HFF-Myc (cell line): ENCODE measurements around the gene CPSF3.

Experiments used
- DNase-seq: peaks from one replicate; pipeline ENCODE4 v3.0.0-alpha.2; 2011; ENCODE audit warnings: low read depth; ENCODE audit errors: extremely low read depth
- H3K4me3 ChIP-seq: replicated peaks from 2 replicates; pipeline ENCODE4 v1.5.1; 2011; ENCODE audit warnings: low read depth, mild to moderate bottlenecking, control low read depth, low read length
- CTCF ChIP-seq: IDR thresholded peaks from 2 replicates; pipeline ENCODE4 v1.5.1; 2012; ENCODE audit warnings: mild to moderate bottlenecking, low read depth, low read length, control low read depth; ENCODE audit errors: missing control alignments

The CPSF3 gene

DNA sequence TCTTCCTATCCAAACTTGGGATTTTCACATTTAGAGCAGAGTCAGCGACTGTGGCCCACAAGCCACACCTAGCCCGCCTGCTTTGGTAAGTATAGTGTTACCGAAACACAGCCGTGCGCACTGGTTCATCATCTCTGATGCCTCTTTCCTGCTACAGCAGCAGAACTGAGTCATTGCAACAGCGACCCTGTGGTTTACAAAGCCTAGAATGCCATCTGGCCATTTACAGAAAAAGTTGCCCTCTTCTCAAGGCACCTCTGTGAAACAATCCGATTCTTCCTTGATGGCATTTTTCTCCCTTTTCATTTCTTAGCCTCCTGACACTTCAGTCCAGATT is 40.2 kb downstream of the CPSF3 start:
- TF ChIP-seq CTCF = no peak
- no peak for DNase-seq
- H3K4me3 ChIP-seq = no peak overlapping the region

DNA sequence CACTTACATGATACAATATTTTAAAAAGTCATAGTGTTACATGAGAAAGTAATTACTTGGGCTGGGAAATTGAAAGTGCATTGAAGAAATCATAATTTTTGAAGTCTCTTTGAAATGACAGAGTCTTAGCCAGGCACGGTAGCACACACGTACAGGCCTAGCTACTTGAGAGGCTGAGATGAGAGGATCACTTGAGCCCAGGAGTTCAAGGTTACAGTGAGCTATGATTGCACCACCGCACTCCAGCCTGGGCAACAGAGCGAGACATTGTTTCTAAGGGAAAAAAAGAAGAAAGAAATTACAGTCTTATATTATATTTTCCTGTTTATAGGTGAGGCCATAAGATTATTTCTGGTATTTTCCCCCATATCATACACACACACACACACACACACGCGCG is 41.7 kb downstream of the CPSF3 start:
- no peak for TF ChIP-seq CTCF
- no peak for DNase-seq
- H3K4me3 ChIP-seq = no peak overlapping the region

- no peak for DNase-seq
- H3K4me3 ChIP-seq = no peak overlapping the region
- TF ChIP-seq CTCF = no peak
Measured at GRCh38 chr2:9466147-9466683, 42.8 kb downstream of the CPSF3 start.

- H3K4me3 ChIP-seq = no peak overlapping the region
- no peak for TF ChIP-seq CTCF
- no peak for DNase-seq
Measured at GRCh38 chr2:9467687-9468086, 44.2 kb downstream of the CPSF3 start.

DNA sequence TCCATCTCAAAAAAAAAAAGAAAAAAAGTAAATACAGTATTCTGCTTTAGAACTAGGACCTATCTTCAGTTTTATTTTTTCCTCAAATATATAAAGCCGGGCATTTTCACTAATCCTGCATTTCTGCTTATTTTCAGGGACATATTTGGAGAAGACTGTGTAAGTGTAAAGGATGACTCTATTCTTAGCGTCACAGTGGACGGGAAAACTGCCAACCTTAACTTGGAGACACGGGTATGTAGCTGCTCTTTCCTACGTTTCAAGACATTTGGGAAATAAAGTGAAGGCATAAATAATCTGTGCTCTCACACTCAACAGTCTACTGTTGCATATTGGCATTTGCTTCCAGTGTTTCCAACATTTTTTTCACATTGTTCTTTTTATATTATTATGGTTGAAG is 47.8 kb downstream of the CPSF3 start:
- DNase-seq = no peak
- no peak overlapping the region for H3K4me3 ChIP-seq
- no peak for TF ChIP-seq CTCF

DNA sequence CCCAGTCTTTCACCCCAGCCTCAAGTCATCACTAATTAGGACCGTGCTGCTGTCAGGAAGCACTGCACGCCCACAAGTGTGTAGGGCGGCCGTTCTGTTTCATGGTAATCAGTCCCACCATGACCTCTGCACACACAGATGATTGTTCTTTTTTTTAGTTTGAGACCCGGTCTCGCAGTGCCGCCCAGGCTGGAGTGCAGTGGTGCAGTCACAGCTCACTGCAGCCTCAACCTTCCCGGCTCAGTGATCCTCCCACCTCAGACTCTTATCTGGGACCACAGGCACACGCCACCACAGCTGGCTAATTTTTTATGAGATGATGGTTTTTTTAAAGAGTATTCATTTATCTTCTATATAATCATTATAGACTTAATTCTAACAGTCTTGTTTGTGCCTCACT is 49.1 kb downstream of the CPSF3 start:
- no peak for DNase-seq
- TF ChIP-seq CTCF = no peak
- no peak overlapping the region for H3K4me3 ChIP-seq

DNA sequence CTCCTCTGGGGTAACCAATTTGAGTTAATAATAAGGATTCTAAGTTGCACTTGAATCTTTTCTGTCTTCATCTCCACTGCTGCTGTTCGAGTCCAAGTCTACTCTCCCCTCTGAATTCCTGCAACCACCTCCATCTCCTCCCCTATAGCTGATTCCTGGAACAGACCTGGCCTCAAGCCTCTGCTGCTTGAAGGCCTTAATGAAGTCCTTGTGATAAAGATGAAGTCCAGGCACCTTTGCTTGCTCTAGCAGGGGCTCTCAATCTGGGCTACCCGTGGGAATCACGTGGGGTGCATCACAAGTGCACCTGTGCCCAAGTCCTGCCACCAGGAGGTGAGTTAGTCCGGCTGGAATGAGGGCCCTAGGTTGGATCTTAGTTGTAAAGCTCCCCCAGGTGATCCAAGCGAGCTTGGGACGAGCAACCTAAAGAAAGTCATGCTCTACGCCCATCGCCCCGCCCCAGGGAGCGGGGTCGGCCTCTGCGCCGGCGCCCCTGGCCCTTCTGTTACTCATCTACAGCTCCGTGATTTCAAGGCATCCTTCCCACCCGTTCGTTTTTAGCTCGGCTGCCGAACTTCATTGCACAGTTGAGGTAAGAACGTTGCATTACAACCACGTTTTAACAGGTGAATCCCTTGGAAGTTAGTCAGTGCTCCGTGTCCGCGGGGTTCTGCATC is 50.0 kb downstream of the CPSF3 start:
- peak overlapping the region; percentile 71 for H3K4me3 ChIP-seq
- TF ChIP-seq CTCF = no peak
- no peak for DNase-seq
